ENCODE data around the gene SLC41A2. TPM values are rescaled to one million over a fixed set of nuclear protein-coding genes. Genes with fewer than 3 reads are reported as not detected.
A peak's percentile ranks its signal among the peaks of the same experiment; 100 is the strongest.

Gene SLC41A2
- polyA plus RNA-seq, 3 donors: 0.08 to 0.27 TPM; not detected in 1

DNA sequence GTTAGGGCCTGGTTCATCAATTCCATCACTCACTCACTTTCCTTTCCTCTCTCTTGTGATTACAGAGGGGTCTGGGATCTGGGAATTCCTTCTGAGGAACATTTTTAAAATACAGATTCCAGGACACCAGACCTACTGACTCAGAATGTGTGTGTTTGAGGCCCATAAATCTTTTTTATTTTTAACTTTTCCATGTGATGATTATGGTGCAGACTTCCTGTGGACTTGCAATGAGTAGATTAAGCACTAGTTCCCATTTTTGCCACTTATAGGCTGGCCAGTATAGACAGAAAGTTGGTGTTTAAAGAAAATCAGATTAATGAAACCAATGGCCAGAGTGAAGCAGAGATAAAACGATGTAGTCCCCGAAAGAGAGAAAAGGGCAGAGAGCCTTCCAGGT, 28.1 kb downstream of the SLC41A2 start:
- H3K9ac ChIP-seq (ENCODE audit: insufficient read depth, low read length, poor library complexity, severe bottlenecking): no peak overlapping the region
- H3K4me3 ChIP-seq (replicated peaks in 1 of 3; ENCODE audit: low read depth in 2 of 3, low read length in 3 of 3): no peak overlapping the region
- no peaks in the 10 kb centered on the region for H3K4me1 ChIP-seq (ENCODE audit: control insufficient read depth in 1 of 2, insufficient read depth in 2 of 2, low read length in 2 of 2)
- Mint-ChIP-seq H3K9me3 (peaks cover 0 to 2% (median 0%) of the 10 kb centered on the region in 7 donors), H3K27me3 (ENCODE audit: low read depth in 3 of 3) (peaks cover 0 to 6% (median 5%) of the 10 kb centered on the region in 3 donors), H3K4me1 (no peaks in the 10 kb centered on the region), H3K4me3 (no peak overlapping the region), H3K36me3 (no peaks in the 10 kb centered on the region), H3K27ac (no peak overlapping the region)
- H3K27me3 ChIP-seq (ENCODE audit: control insufficient read depth in 2 of 2, insufficient read depth in 2 of 2, low read length in 2 of 2): no peaks in the 10 kb centered on the region
- 0% methylated on average over 1 of the region's 2 CpGs for WGBS (ENCODE audit: insufficient coverage)
- intact Hi-C loops (cut with micrococcal nuclease): no loop called here
- TF ChIP-seq CTCF (IDR thresholded peaks at IDR 0.05): no peak
- no peak overlapping the region for H3K4me2 ChIP-seq (replicated peaks; ENCODE audit: extremely low read depth, low read length, poor library complexity, severe bottlenecking)
- H3K79me2 ChIP-seq (ENCODE audit: insufficient read depth, low read length): no peaks in the 10 kb centered on the region
- peak in 1 of 3 donors; percentile 4 for DNase-seq
- no peaks in the 10 kb centered on the region for H3K9me3 ChIP-seq (replicated peaks in 1 of 2; ENCODE audit: control insufficient read depth in 1 of 2, insufficient read depth in 1 of 2, low read length in 2 of 2)
- H3K27ac ChIP-seq (ENCODE audit: low read depth in 1 of 2, low read length in 2 of 2): no peak overlapping the region
- H3K36me3 ChIP-seq (replicated peaks in 1 of 2; ENCODE audit: control insufficient read depth in 1 of 2, insufficient read depth in 2 of 2, low read length in 2 of 2): no peaks in the 10 kb centered on the region
- H4K20me1 ChIP-seq (ENCODE audit: insufficient read depth, low read length): no peaks in the 10 kb centered on the region
- H2AFZ ChIP-seq (ENCODE audit: insufficient read depth, low read depth, low read length, poor library complexity, severe bottlenecking): no peak overlapping the region

DNA sequence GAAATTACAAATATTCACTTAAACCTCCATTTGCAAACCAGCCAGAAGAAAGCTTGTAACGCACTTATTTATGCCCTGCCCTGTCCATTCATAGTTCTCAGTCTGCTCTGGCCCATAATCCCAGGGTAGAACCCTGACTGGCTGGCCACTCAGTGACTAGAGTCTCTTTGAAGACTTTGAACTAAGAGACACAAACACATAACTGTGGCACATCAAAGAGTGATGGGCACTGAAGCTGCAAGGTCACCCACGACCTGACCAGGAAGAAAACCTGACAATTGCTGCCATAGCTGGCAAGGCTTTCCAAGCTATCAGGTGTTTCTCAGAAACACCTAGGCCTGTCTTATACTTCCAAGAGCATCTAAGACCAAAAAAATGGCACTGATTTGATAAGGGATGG, 28.7 kb downstream of the SLC41A2 start:
- no peaks in the 10 kb centered on the region for H3K4me1 Mint-ChIP-seq
- Histone ChIP-seq H3K4me1 (ENCODE audit: control insufficient read depth in 1 of 2, insufficient read depth in 2 of 2, low read length in 2 of 2) (no peaks in the 10 kb centered on the region), H3K27me3 (ENCODE audit: control insufficient read depth in 2 of 2, insufficient read depth in 2 of 2, low read length in 2 of 2) (no peaks in the 10 kb centered on the region), H2AFZ (ENCODE audit: insufficient read depth, low read depth, low read length, poor library complexity, severe bottlenecking) (no peak overlapping the region), H4K20me1 (ENCODE audit: insufficient read depth, low read length) (no peaks in the 10 kb centered on the region), H3K9me3 (replicated peaks in 1 of 2; ENCODE audit: control insufficient read depth in 1 of 2, insufficient read depth in 1 of 2, low read length in 2 of 2) (no peaks in the 10 kb centered on the region), H3K27ac (ENCODE audit: low read depth in 1 of 2, low read length in 2 of 2) (no peak overlapping the region), H3K4me3 (replicated peaks in 1 of 3; ENCODE audit: low read depth in 2 of 3, low read length in 3 of 3) (no peak overlapping the region), H3K36me3 (replicated peaks in 1 of 2; ENCODE audit: control insufficient read depth in 1 of 2, insufficient read depth in 2 of 2, low read length in 2 of 2) (no peaks in the 10 kb centered on the region), H3K9ac (ENCODE audit: insufficient read depth, low read length, poor library complexity, severe bottlenecking) (no peak overlapping the region), H3K79me2 (ENCODE audit: insufficient read depth, low read length) (no peaks in the 10 kb centered on the region), H3K4me2 (replicated peaks; ENCODE audit: extremely low read depth, low read length, poor library complexity, severe bottlenecking) (no peak overlapping the region)
- H3K27ac Mint-ChIP-seq: no peak overlapping the region
- intact Hi-C loops (cut with micrococcal nuclease): no loop called here
- peaks cover 0 to 5% (median 3%) of the 10 kb centered on the region in 3 donors for H3K27me3 Mint-ChIP-seq (ENCODE audit: low read depth in 3 of 3)
- no peak overlapping the region for H3K4me3 Mint-ChIP-seq
- H3K36me3 Mint-ChIP-seq: no peaks in the 10 kb centered on the region
- no peak for TF ChIP-seq CTCF (IDR thresholded peaks at IDR 0.05)
- 94% methylated on average over 2 of the region's 2 CpGs for WGBS (ENCODE audit: insufficient coverage)
- H3K9me3 Mint-ChIP-seq: no peaks in the 10 kb centered on the region
- DNase-seq: no peak
